Mesenchymal stem cell (in vitro differentiated cells and primary cell): ENCODE data around the gene DPP10.

ENCODE experiments used
- DNase-seq: peaks from one replicate; pipeline ENCODE4 v3.0.0-alpha.2; 2013
- H2AFZ ChIP-seq: one replicate; pipeline ENCODE4 v1.6.1; 2013; ENCODE audit warnings: low read depth, mild to moderate bottlenecking, control low read depth, inconsistent platforms, low read length, moderate library complexity
- H2AK5ac ChIP-seq: 2 replicates; pipeline ENCODE4 v1.6.1; 2013; ENCODE audit warnings: low read length, moderate library complexity, mild to moderate bottlenecking, inconsistent platforms; ENCODE audit not compliant: severe bottlenecking
- H2BK120ac ChIP-seq: one replicate; pipeline ENCODE4 v1.6.1; 2013; ENCODE audit warnings: low read depth, mild to moderate bottlenecking, inconsistent platforms, low read length, moderate library complexity
- H2BK12ac ChIP-seq, 2 experiments: one replicate each; pipeline ENCODE4 v1.6.1; 2013; ENCODE audit warnings: inconsistent platforms in 2 of 2, low read length in 2 of 2, mild to moderate bottlenecking in 2 of 2, moderate library complexity in 2 of 2, control low read depth in 1 of 2
- H2BK15ac ChIP-seq: one replicate; pipeline ENCODE4 v1.6.1; 2013; ENCODE audit warnings: mild to moderate bottlenecking, low read depth, inconsistent platforms; ENCODE audit not compliant: poor library complexity, severe bottlenecking
- H2BK5ac ChIP-seq: 2 replicates; pipeline ENCODE4 v1.6.1; 2013; ENCODE audit warnings: low read depth, mild to moderate bottlenecking, low read length, control low read depth, inconsistent platforms; ENCODE audit not compliant: poor library complexity, severe bottlenecking
- H3K14ac ChIP-seq, 2 experiments: one replicate each; pipeline ENCODE4 v1.6.1; 2013; ENCODE audit warnings: inconsistent platforms in 2 of 2, low read length in 2 of 2, control low read depth in 1 of 2, mild to moderate bottlenecking in 1 of 2, moderate library complexity in 1 of 2
- H3K18ac ChIP-seq, 2 experiments: one replicate each; pipeline ENCODE4 v1.6.1; 2013; ENCODE audit warnings: inconsistent platforms in 2 of 2, low read length in 2 of 2, control low read depth in 1 of 2, low read depth in 1 of 2, mild to moderate bottlenecking in 1 of 2
- H3K23ac ChIP-seq, 2 experiments: one replicate each; pipeline ENCODE4 v1.6.1; 2013; ENCODE audit warnings: inconsistent platforms in 2 of 2, low read length in 2 of 2, mild to moderate bottlenecking in 2 of 2, moderate library complexity in 2 of 2, control low read depth in 1 of 2
- H3K27ac ChIP-seq: 2 replicates; pipeline ENCODE4 v1.5.1; 2013; ENCODE audit warnings: mild to moderate bottlenecking, moderate library complexity, low read length, control low read depth, inconsistent platforms; ENCODE audit not compliant: poor library complexity, severe bottlenecking
- H3K27me3 ChIP-seq, 2 experiments: 2 replicates each; pipeline versions ENCODE4 v1.6.1 to v1.7.0; 2013; ENCODE audit warnings: low read length in 2 of 2, mild to moderate bottlenecking in 2 of 2, moderate library complexity in 2 of 2, control low read depth in 1 of 2, inconsistent platforms in 1 of 2; ENCODE audit not compliant: control insufficient read depth in 1 of 2, insufficient read depth in 1 of 2
- H3K36me3 ChIP-seq, 2 experiments: 2 replicates each; pipeline versions ENCODE4 v1.6.1 to v1.7.0; 2013; ENCODE audit warnings: low read length in 2 of 2, control low read depth in 1 of 2, inconsistent platforms in 1 of 2, low read depth in 1 of 2, mild to moderate bottlenecking in 1 of 2; ENCODE audit not compliant: insufficient read depth in 2 of 2, control insufficient read depth in 1 of 2
- H3K4ac ChIP-seq, 2 experiments: one replicate each; pipeline ENCODE4 v1.6.1; 2013; ENCODE audit warnings: inconsistent platforms in 2 of 2, low read length in 2 of 2, mild to moderate bottlenecking in 2 of 2, moderate library complexity in 2 of 2, control low read depth in 1 of 2, low read depth in 1 of 2
- H3K4me1 ChIP-seq: 2 replicates; pipeline ENCODE4 v1.6.1; 2013; ENCODE audit warnings: low read depth, low read length, control low read depth; ENCODE audit not compliant: control insufficient read depth, insufficient read depth
- H3K4me2 ChIP-seq: 2 replicates; pipeline ENCODE4 v1.6.1; 2013; ENCODE audit warnings: low read length, mild to moderate bottlenecking, inconsistent platforms; ENCODE audit not compliant: poor library complexity, severe bottlenecking
- H3K4me3 ChIP-seq, 2 experiments: 2 replicates each; pipeline versions ENCODE4 v1.5.1 to v1.7.0; 2013; ENCODE audit warnings: low read length in 2 of 2, mild to moderate bottlenecking in 2 of 2, control low read depth in 1 of 2, low read depth in 1 of 2; ENCODE audit not compliant: insufficient read depth in 1 of 2
- H3K79me1 ChIP-seq: replicated peaks from 2 replicates; pipeline ENCODE4 v1.6.1; 2013; ENCODE audit warnings: mild to moderate bottlenecking, control low read depth, low read length, inconsistent platforms; ENCODE audit not compliant: poor library complexity, severe bottlenecking
- H3K9ac ChIP-seq: 2 replicates; pipeline ENCODE4 v1.7.0; 2013; ENCODE audit warnings: mild to moderate bottlenecking, low read length, moderate library complexity
- H3K9me3 ChIP-seq: 2 replicates; pipeline ENCODE4 v1.7.0; 2013; ENCODE audit warnings: mild to moderate bottlenecking, low read length; ENCODE audit not compliant: control insufficient read depth
- H4K8ac ChIP-seq: one replicate; pipeline ENCODE4 v1.6.1; 2013; ENCODE audit warnings: inconsistent platforms, mild to moderate bottlenecking, low read length, moderate library complexity
- H4K91ac ChIP-seq: one replicate; pipeline ENCODE4 v1.6.1; 2013; ENCODE audit warnings: mild to moderate bottlenecking, low read length, inconsistent platforms
- WGBS: methylation state at CpG from one replicate; pipeline ENCODE4 v1.1.7; 2013; ENCODE audit warnings: mixed read lengths; 5-methylcytosine and 5-hydroxymethylcytosine counted together

The DPP10 gene

GRCh38 chr2:114668415-114668814, 226.0 kb downstream of the DPP10 start:
- no peak for DNase-seq
- H3K4me1 ChIP-seq = no peaks in the 10 kb centered on the region
- H3K9ac ChIP-seq = no peak overlapping the region
- no peaks in the 10 kb centered on the region for H3K9me3 ChIP-seq
- no peak overlapping the region for H3K4me2 ChIP-seq
- H2BK5ac ChIP-seq = no peak overlapping the region
- H3K4ac ChIP-seq = no peak overlapping the region
- no peak overlapping the region for H2BK120ac ChIP-seq
- H3K79me1 ChIP-seq = no peaks in the 10 kb centered on the region
- no peak overlapping the region for H3K27ac ChIP-seq
- H3K14ac ChIP-seq = no peak overlapping the region
- no peak overlapping the region for H3K18ac ChIP-seq
- H3K36me3 ChIP-seq = no peaks in the 10 kb centered on the region
- H2BK12ac ChIP-seq = no peak overlapping the region
- no peak overlapping the region for H4K91ac ChIP-seq
- no peak overlapping the region for H2AFZ ChIP-seq
- H2BK15ac ChIP-seq = no peak overlapping the region
- H3K23ac ChIP-seq = no peak overlapping the region
- no peaks in the 10 kb centered on the region for H3K27me3 ChIP-seq
- H3K4me3 ChIP-seq = no peak overlapping the region
- no peak overlapping the region for H2AK5ac ChIP-seq
- H4K8ac ChIP-seq = no peak overlapping the region

- H2BK15ac ChIP-seq = no peak overlapping the region
- no peak overlapping the region for H3K4me2 ChIP-seq
- H3K79me1 ChIP-seq = no peaks in the 10 kb centered on the region
- H3K27ac ChIP-seq = no peak overlapping the region
- no peak overlapping the region for H3K4me3 ChIP-seq
- no peak overlapping the region for H3K4ac ChIP-seq
- no peak for DNase-seq
- 100% methylated on average over 1 of the region's 1 CpG for WGBS
- H2AK5ac ChIP-seq = no peak overlapping the region
- no peak overlapping the region for H2AFZ ChIP-seq
- H3K4me1 ChIP-seq = no peaks in the 10 kb centered on the region
- H3K18ac ChIP-seq = no peak overlapping the region
- no peak overlapping the region for H2BK12ac ChIP-seq
- no peaks in the 10 kb centered on the region for H3K36me3 ChIP-seq
- H2BK120ac ChIP-seq = no peak overlapping the region
- no peaks in the 10 kb centered on the region for H3K9me3 ChIP-seq
- H2BK5ac ChIP-seq = no peak overlapping the region
- no peaks in the 10 kb centered on the region for H3K27me3 ChIP-seq
- H4K91ac ChIP-seq = no peak overlapping the region
- H3K9ac ChIP-seq = no peak overlapping the region
- H3K14ac ChIP-seq = no peak overlapping the region
- H3K23ac ChIP-seq = no peak overlapping the region
- H4K8ac ChIP-seq = no peak overlapping the region
These were observed 240.8 kb downstream of the DPP10 start for GRCh38 chr2:114683251-114683650.

- H3K23ac ChIP-seq = no peak overlapping the region
- H4K91ac ChIP-seq = no peak overlapping the region
- H3K4ac ChIP-seq = no peak overlapping the region
- H2BK12ac ChIP-seq = no peak overlapping the region
- no peak overlapping the region for H2BK15ac ChIP-seq
- no peak overlapping the region for H3K9ac ChIP-seq
- H3K36me3 ChIP-seq = no peaks in the 10 kb centered on the region
- H3K4me1 ChIP-seq = no peaks in the 10 kb centered on the region
- H3K14ac ChIP-seq = no peak overlapping the region
- H3K18ac ChIP-seq = no peak overlapping the region
- H2BK120ac ChIP-seq = no peak overlapping the region
- H3K79me1 ChIP-seq = no peaks in the 10 kb centered on the region
- H3K9me3 ChIP-seq = no peaks in the 10 kb centered on the region
- no peak for DNase-seq
- H3K4me2 ChIP-seq = no peak overlapping the region
- no peak overlapping the region for H3K4me3 ChIP-seq
- H3K27me3 ChIP-seq = no peaks in the 10 kb centered on the region
- H4K8ac ChIP-seq = no peak overlapping the region
- H3K27ac ChIP-seq = no peak overlapping the region
- no peak overlapping the region for H2AK5ac ChIP-seq
- no peak overlapping the region for H2AFZ ChIP-seq
- 77% methylated on average over 3 of the region's 3 CpGs for WGBS
- no peak overlapping the region for H2BK5ac ChIP-seq
These were observed 242.0 kb downstream of the DPP10 start for GRCh38 chr2:114684403-114684802.

GRCh38 chr2:114685102-114685501, 242.7 kb downstream of the DPP10 start:
- Histone ChIP-seq H2BK120ac (no peak overlapping the region), H3K4ac (no peak overlapping the region), H3K18ac (no peak overlapping the region), H2BK5ac (no peak overlapping the region), H3K9me3 (no peaks in the 10 kb centered on the region), H3K9ac (no peak overlapping the region), H4K91ac (no peak overlapping the region), H2BK15ac (no peak overlapping the region), H2BK12ac (no peak overlapping the region), H3K4me1 (no peaks in the 10 kb centered on the region), H3K23ac (no peak overlapping the region), H3K14ac (no peak overlapping the region), H3K36me3 (no peaks in the 10 kb centered on the region), H3K4me3 (no peak overlapping the region), H3K27ac (no peak overlapping the region), H3K27me3 (no peaks in the 10 kb centered on the region), H4K8ac (no peak overlapping the region), H3K4me2 (no peak overlapping the region), H2AK5ac (no peak overlapping the region), H2AFZ (no peak overlapping the region), H3K79me1 (no peaks in the 10 kb centered on the region)
- 85% methylated on average over 3 of the region's 3 CpGs for WGBS
- no peak for DNase-seq
